CD4-positive, alpha-beta T cell (primary cell): ENCODE results near the gene NIM1K. TPM values are rescaled to one million over a fixed set of nuclear protein-coding genes. Genes with fewer than 3 reads are reported as not detected.

Source experiments
- ATAC-seq: fragments of 200-7000 bp; cut with Tn5 transposase; one replicate; pipeline ENCODE4 v1.10.0; 2022; ENCODE audit warnings: mild to moderate bottlenecking; ENCODE audit not compliant: poor library complexity
- CTCF ChIA-PET: fragments of 350-600 bp; sonication (Branson Sonifier 250); formaldehyde crosslinking; loops from one replicate; lab custom pipeline; 2021; ENCODE audit warnings: antibody characterized with exemption, inconsistent platforms; lab: Charles Lee
- POLR2A ChIA-PET: fragments of 350-600 bp; sonication (Branson Sonifier 250); formaldehyde crosslinking; loops from one replicate; lab custom pipeline; 2021; ENCODE audit warnings: antibody characterized with exemption, inconsistent platforms; lab: Charles Lee
- DNase-seq, 14 experiments: peaks; one replicate each; pipeline ENCODE4 v3.0.0-alpha.2; 2013 to 2020; ENCODE audit warnings: mixed read lengths in 2 of 14
- H3K27ac ChIP-seq, 2 donors: one replicate each; pipeline versions ENCODE4 v1.5.1 to v1.7.0; 2013; ENCODE audit warnings: low read length in 2 of 2, low read depth in 1 of 2, mild to moderate bottlenecking in 1 of 2
- H3K27me3 ChIP-seq, 2 experiments: 1 replicate in 1 of 2; 2 replicates in 1 of 2; pipeline versions ENCODE4 v1.6.1 to v1.7.0; 2013; ENCODE audit warnings: low read length in 2 of 2, control low read depth in 1 of 2, mild to moderate bottlenecking in 1 of 2, moderate library complexity in 1 of 2; ENCODE audit not compliant: insufficient read depth in 2 of 2, control insufficient read depth in 1 of 2
- H3K36me3 ChIP-seq: one replicate; pipeline ENCODE4 v1.6.1; 2013; ENCODE audit warnings: low read length, control low read depth; ENCODE audit not compliant: insufficient read depth
- H3K4me1 ChIP-seq: one replicate; pipeline ENCODE4 v1.6.1; 2013; ENCODE audit warnings: low read length, control low read depth; ENCODE audit not compliant: insufficient read depth
- H3K4me3 ChIP-seq: one replicate; pipeline ENCODE4 v1.5.1; 2013; ENCODE audit warnings: mild to moderate bottlenecking, low read length, moderate library complexity
- H3K9me3 ChIP-seq, 2 experiments: 1 replicate in 1 of 2; 2 replicates in 1 of 2; pipeline versions ENCODE4 v1.6.1 to v1.7.0; 2013; ENCODE audit warnings: low read length in 2 of 2, mild to moderate bottlenecking in 2 of 2, control low read depth in 1 of 2, moderate library complexity in 1 of 2; ENCODE audit not compliant: control insufficient read depth in 1 of 2, insufficient read depth in 1 of 2
- H3K27ac Mint-ChIP-seq: one replicate; pipeline ENCODE4 v1.8.0; 2020; ENCODE audit warnings: mixed read lengths
- H3K27me3 Mint-ChIP-seq: one replicate; pipeline ENCODE4 v1.8.0; 2021; ENCODE audit warnings: mixed read lengths
- H3K36me3 Mint-ChIP-seq: one replicate; pipeline ENCODE4 v1.8.0; 2021; ENCODE audit warnings: low read depth, mixed read lengths
- H3K4me1 Mint-ChIP-seq: one replicate; pipeline ENCODE4 v1.8.0; 2021; ENCODE audit warnings: low read depth, mixed read lengths
- H3K4me3 Mint-ChIP-seq: one replicate; pipeline ENCODE4 v1.8.0; 2020; ENCODE audit warnings: mild to moderate bottlenecking, mixed read lengths
- H3K9me3 Mint-ChIP-seq: one replicate; pipeline ENCODE4 v1.8.0; 2020; ENCODE audit warnings: mixed read lengths
- CTCF ChIP-seq: fragments of 200-600 bp; IDR thresholded peaks from one replicate; pipeline ENCODE4 v1.8.0; 2022; ENCODE audit warnings: antibody characterized with exemption, mild to moderate bottlenecking
- intact Hi-C, 2 experiments: fragments of 100-400 bp; cut with DNase I in 1 of 2; cut with micrococcal nuclease in 1 of 2; formaldehyde crosslinking; loops; one replicate each; pipeline versions ENCODE4 v1.15.1 to v1.9.0; 2023 to 2025; cut with DNase I, micrococcal nuclease
- total RNA-seq, 174 experiments: library from RNA in 2 of 174; stranded (reverse) in 2 of 174; gene quantifications; one replicate each; pipeline ENCODE4 v1.2.3 and lab custom pipeline; 2021 to 2026

Gene NIM1K
- total RNA-seq, 2 experiments from 2014 or later = 0.08 to 0.44 TPM

GRCh38 chr5:43148417-43148816 lies 43.6 kb upstream of the NIM1K start:
- Mint-ChIP-seq H3K27me3 (no peaks in the 10 kb centered on the region), H3K36me3 (peaks cover 73% of the 10 kb centered on the region), H3K4me3 (no peak overlapping the region), H3K9me3 (no peaks in the 10 kb centered on the region), H3K27ac (no peak overlapping the region), H3K4me1 (peaks cover 30% of the 10 kb centered on the region)
- POLR2A ChIA-PET = no interaction called here
- DNase-seq (no peak), ATAC-seq (no peak)
- no peak for TF ChIP-seq CTCF
- Histone ChIP-seq H3K36me3 (peaks cover 33% of the 10 kb centered on the region), H3K4me3 (no peak overlapping the region), H3K27me3 (no peaks in the 10 kb centered on the region), H3K4me1 (no peaks in the 10 kb centered on the region), H3K9me3 (no peaks in the 10 kb centered on the region), H3K27ac (no peak overlapping the region)
- CTCF ChIA-PET = no interaction called here
- intact Hi-C loops = no loop called here

- H3K4me3 Mint-ChIP-seq = no peak overlapping the region
- Histone ChIP-seq H3K4me1 (no peaks in the 10 kb centered on the region), H3K27me3 (no peaks in the 10 kb centered on the region), H3K4me3 (no peak overlapping the region), H3K27ac (no peak overlapping the region), H3K36me3 (peaks cover 31% of the 10 kb centered on the region), H3K9me3 (no peaks in the 10 kb centered on the region)
- intact Hi-C loops = no loop called here
- peaks cover 76% of the 10 kb centered on the region for H3K36me3 Mint-ChIP-seq
- POLR2A ChIA-PET = no interaction called here
- H3K4me1 Mint-ChIP-seq = peaks cover 28% of the 10 kb centered on the region
- no peaks in the 10 kb centered on the region for H3K27me3 Mint-ChIP-seq
- no peak for DNase-seq
- no peak for TF ChIP-seq CTCF
- no peak for ATAC-seq
- CTCF ChIA-PET = no interaction called here
- no peak overlapping the region for H3K27ac Mint-ChIP-seq
- no peaks in the 10 kb centered on the region for H3K9me3 Mint-ChIP-seq
Observed at GRCh38 chr5:43149231-43149630, 42.8 kb upstream of the NIM1K start.

- Histone ChIP-seq H3K27ac (no peak overlapping the region), H3K4me1 (no peaks in the 10 kb centered on the region), H3K9me3 (no peaks in the 10 kb centered on the region), H3K36me3 (peaks cover 32% of the 10 kb centered on the region), H3K27me3 (no peaks in the 10 kb centered on the region), H3K4me3 (no peak overlapping the region)
- intact Hi-C loops = no loop called here
- TF ChIP-seq CTCF = no peak
- Mint-ChIP-seq H3K36me3 (peaks cover 72% of the 10 kb centered on the region), H3K27ac (no peak overlapping the region), H3K4me1 (peaks cover 20% of the 10 kb centered on the region), H3K9me3 (no peaks in the 10 kb centered on the region), H3K27me3 (no peaks in the 10 kb centered on the region), H3K4me3 (no peak overlapping the region)
- no peak for DNase-seq
- no peak for ATAC-seq
- ChIA-PET CTCF (no interaction called here), POLR2A (no interaction called here)
Observed at GRCh38 chr5:43150075-43150474, 42.0 kb upstream of the NIM1K start.
